B cell (primary cell): ENCODE measurements around the gene GDI2. TPM values are rescaled to one million over a fixed set of nuclear protein-coding genes. Genes with fewer than 3 reads are reported as not detected.

Experiments used
- ATAC-seq: fragments of 200-7000 bp; cut with Tn5 transposase; one replicate; pipeline ENCODE4 v1.10.0; 2021; ENCODE audit warnings: low read depth, mild to moderate bottlenecking, moderate number of reproducible peaks, moderate library complexity
- CTCF ChIA-PET: fragments of 350-600 bp; sonication (Branson Sonifier 250); formaldehyde crosslinking; loops from one replicate; lab custom pipeline; 2021; ENCODE audit warnings: antibody characterized with exemption, inconsistent platforms; lab: Charles Lee
- POLR2A ChIA-PET: fragments of 350-600 bp; sonication (Branson Sonifier 250); formaldehyde crosslinking; loops from one replicate; lab custom pipeline; 2021; ENCODE audit warnings: antibody characterized with exemption; lab: Charles Lee
- DNase-seq: peaks from one replicate; pipeline ENCODE4 v3.0.0; 2013
- H2AFZ ChIP-seq: 2 replicates; pipeline ENCODE4 v1.6.1; 2012; ENCODE audit warnings: mild to moderate bottlenecking, low read depth, low read length; ENCODE audit not compliant: insufficient read depth, poor library complexity, severe bottlenecking
- H3K27ac ChIP-seq, 2 donors: 1 replicate in 1 of 2; 2 replicates in 1 of 2; pipeline ENCODE4 v1.5.1; 2012 to 2013; ENCODE audit warnings: low read length in 2 of 2, mild to moderate bottlenecking in 2 of 2, moderate library complexity in 1 of 2
- H3K27me3 ChIP-seq, 4 experiments: fragments of 200-600 bp in 1 of 4; sonication (generic) in 1 of 4; replicated peaks in 1 of 4; 1 replicate in 2 of 4; 2 replicates in 2 of 4; pipeline versions ENCODE4 v1.6.1 to v1.7.0; 2013 to 2016; ENCODE audit warnings: low read length in 3 of 4, mild to moderate bottlenecking in 2 of 4, mixed read lengths in 1 of 4, moderate library complexity in 1 of 4; ENCODE audit not compliant: insufficient read depth in 4 of 4, control insufficient read depth in 3 of 4; ENCODE audit errors: control extremely low read depth in 1 of 4
- H3K36me3 ChIP-seq, 2 experiments: replicated peaks in 1 of 2; 1 replicate in 1 of 2; 2 replicates in 1 of 2; pipeline versions ENCODE4 v1.6.1 to v1.7.1; 2013; ENCODE audit warnings: low read length in 1 of 2; ENCODE audit not compliant: insufficient read depth in 2 of 2, control insufficient read depth in 1 of 2; ENCODE audit errors: control extremely low read depth in 1 of 2, extremely low read depth in 1 of 2
- H3K4me1 ChIP-seq, 2 donors: fragments of 200-600 bp in 1 of 2; sonication (generic) in 1 of 2; 1 replicate in 1 of 2; 2 replicates in 1 of 2; pipeline versions ENCODE4 v1.5.1 to v1.6.1; 2013 to 2017; ENCODE audit warnings: low read length in 2 of 2; ENCODE audit not compliant: control insufficient read depth in 2 of 2, insufficient read depth in 2 of 2
- H3K4me2 ChIP-seq: replicated peaks from 2 replicates; pipeline ENCODE3; 2012; ENCODE audit warnings: mild to moderate bottlenecking, low read depth, low read length; ENCODE audit not compliant: poor library complexity, severe bottlenecking
- H3K4me3 ChIP-seq, 5 experiments: fragments of 200-600 bp in 1 of 5; sonication (generic) in 1 of 5; 1 replicate in 3 of 5; 2 replicates in 2 of 5; pipeline versions ENCODE4 v1.5.1 to v1.7.0; 2011 to 2016; ENCODE audit warnings: low read length in 4 of 5, mild to moderate bottlenecking in 4 of 5, low read depth in 2 of 5, control low read depth in 1 of 5, moderate library complexity in 1 of 5; ENCODE audit not compliant: insufficient read depth in 1 of 5; ENCODE audit errors: control extremely low read depth in 1 of 5, extremely low read depth in 1 of 5
- H3K79me2 ChIP-seq: fragments of 200-600 bp; sonication (generic); one replicate; pipeline ENCODE4 v1.6.0; 2016; ENCODE audit warnings: low read length; ENCODE audit not compliant: control insufficient read depth, insufficient read depth
- H3K9ac ChIP-seq: fragments of 200-600 bp; sonication (generic); 2 replicates; pipeline ENCODE4 v1.6.1; 2017; ENCODE audit warnings: mild to moderate bottlenecking, low read length, moderate library complexity
- H3K9me3 ChIP-seq, 3 donors: one replicate each; pipeline versions ENCODE4 v1.6.1 to v1.7.1; 2013; ENCODE audit warnings: low read length in 2 of 3; ENCODE audit not compliant: control insufficient read depth in 2 of 3, insufficient read depth in 1 of 3; ENCODE audit errors: control extremely low read depth in 1 of 3
- H4K20me1 ChIP-seq: 2 replicates; pipeline ENCODE4 v1.6.0; 2012; ENCODE audit warnings: mild to moderate bottlenecking, low read length; ENCODE audit not compliant: insufficient read depth, control insufficient read depth, poor library complexity, severe bottlenecking
- H3K27ac Mint-ChIP-seq: one replicate; pipeline ENCODE4 v1.8.0; 2021; ENCODE audit warnings: mixed read lengths
- H3K27me3 Mint-ChIP-seq: one replicate; pipeline ENCODE4 v1.8.0; 2021; ENCODE audit warnings: mixed read lengths
- H3K4me1 Mint-ChIP-seq: one replicate; pipeline ENCODE4 v1.8.0; 2021; ENCODE audit warnings: mixed read lengths
- H3K4me3 Mint-ChIP-seq: one replicate; pipeline ENCODE4 v1.8.0; 2021; ENCODE audit warnings: mixed read lengths
- H3K9me3 Mint-ChIP-seq: one replicate; pipeline ENCODE4 v1.8.0; 2022; ENCODE audit warnings: mixed read lengths; ENCODE audit not compliant: insufficient read depth
- EZH2 ChIP-seq: IDR thresholded peaks from 2 replicates; pipeline ENCODE4 v1.6.1; 2012; ENCODE audit warnings: borderline replicate concordance, low read depth, mild to moderate bottlenecking, moderate library complexity, low read length; ENCODE audit not compliant: insufficient read depth, poor library complexity, severe bottlenecking
- WGBS: methylation state at CpG from one replicate; pipeline ENCODE4 v1.1.5; 2013; ENCODE audit warnings: missing lambda C conversion rate; ENCODE audit not compliant: insufficient coverage; 5-methylcytosine and 5-hydroxymethylcytosine counted together
- intact Hi-C: fragments of 100-400 bp; cut with micrococcal nuclease; formaldehyde crosslinking; loops from one replicate; pipeline ENCODE4 v1.10.0; 2022
- polyA plus RNA-seq: library from polyadenylated mRNA; depleted of rRNA; stranded (reverse); fragments of >200 nt; gene quantifications from 2 replicates; pipeline ENCODE4 v1.2.3, GENCODE V29; 2012
- total RNA-seq, 2 donors: library from RNA; stranded (reverse); fragments of 120-200 nt in 1 of 2; gene quantifications; 1 replicate in 1 of 2; 2 replicates in 1 of 2; pipeline versions ENCODE4 v1.2.3 to v1.2.4, GENCODE V29; 2013 to 2022
- TF ChIP-seq, protein P1 (sequence below): fragments of 200-600 bp; IDR thresholded peaks from one replicate; pipeline ENCODE4 v1.8.0; 2022; ENCODE audit warnings: antibody characterized with exemption, mild to moderate bottlenecking

The GDI2 gene
- total and polyA plus RNA-seq, 2 donors (not counting 1 experiment from before 2014, with no cell fraction given): 91.1 to 187 TPM

DNA sequence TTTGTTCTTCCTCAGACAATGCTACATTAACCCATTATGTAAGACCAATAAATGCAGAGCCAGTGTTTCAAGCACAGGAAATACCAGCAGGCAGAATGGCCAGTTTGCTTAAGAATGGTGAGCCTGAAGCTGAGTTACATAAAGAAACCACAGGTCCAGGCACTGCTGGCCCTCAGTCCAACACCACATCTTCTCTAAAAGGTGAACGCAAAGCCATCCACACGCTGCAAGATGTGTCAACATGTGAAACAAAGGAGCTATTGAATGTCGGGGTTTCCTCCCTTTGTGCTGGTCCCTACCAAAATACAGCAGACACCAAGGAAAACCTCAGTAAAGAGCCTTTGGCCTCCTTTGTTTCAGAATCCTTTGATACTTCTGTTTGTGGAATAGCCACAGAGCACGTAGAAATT, 64.8 kb downstream of the GDI2 start:
- no peak overlapping the region for H2AFZ ChIP-seq
- 100% methylated on average over 4 of the region's 4 CpGs for WGBS
- peaks cover 5% of the 10 kb centered on the region for H3K4me1 Mint-ChIP-seq
- H3K79me2 ChIP-seq: peaks cover 25% of the 10 kb centered on the region
- no peak overlapping the region for H3K27ac ChIP-seq
- intact Hi-C loops: no loop called here
- no peaks in the 10 kb centered on the region for H3K9me3 Mint-ChIP-seq
- ATAC-seq (no peak), DNase-seq (no peak)
- H3K27me3 Mint-ChIP-seq: no peaks in the 10 kb centered on the region
- no peak overlapping the region for H3K4me3 Mint-ChIP-seq
- H3K9me3 ChIP-seq: no peaks in the 10 kb centered on the region
- no peaks in the 10 kb centered on the region for H3K4me1 ChIP-seq
- no peak overlapping the region for H3K4me2 ChIP-seq
- no peaks in the 10 kb centered on the region for H3K27me3 ChIP-seq
- H3K36me3 ChIP-seq: peaks cover 8 to 58% of the 10 kb centered on the region in 2 experiments
- H3K9ac ChIP-seq: no peak overlapping the region
- no peak overlapping the region for H3K27ac Mint-ChIP-seq
- POLR2A ChIA-PET: no interaction called here
- H3K4me3 ChIP-seq: no peak overlapping the region
- CTCF ChIA-PET: interaction anchor here (1.0 kb wide), 1 partner anchor 9 kb away, joined by 3 read pairs; no protein-coding TSS in a partner anchor
- no peak for TF ChIP-seq EZH2
- TF ChIP-seq, protein P1, sequence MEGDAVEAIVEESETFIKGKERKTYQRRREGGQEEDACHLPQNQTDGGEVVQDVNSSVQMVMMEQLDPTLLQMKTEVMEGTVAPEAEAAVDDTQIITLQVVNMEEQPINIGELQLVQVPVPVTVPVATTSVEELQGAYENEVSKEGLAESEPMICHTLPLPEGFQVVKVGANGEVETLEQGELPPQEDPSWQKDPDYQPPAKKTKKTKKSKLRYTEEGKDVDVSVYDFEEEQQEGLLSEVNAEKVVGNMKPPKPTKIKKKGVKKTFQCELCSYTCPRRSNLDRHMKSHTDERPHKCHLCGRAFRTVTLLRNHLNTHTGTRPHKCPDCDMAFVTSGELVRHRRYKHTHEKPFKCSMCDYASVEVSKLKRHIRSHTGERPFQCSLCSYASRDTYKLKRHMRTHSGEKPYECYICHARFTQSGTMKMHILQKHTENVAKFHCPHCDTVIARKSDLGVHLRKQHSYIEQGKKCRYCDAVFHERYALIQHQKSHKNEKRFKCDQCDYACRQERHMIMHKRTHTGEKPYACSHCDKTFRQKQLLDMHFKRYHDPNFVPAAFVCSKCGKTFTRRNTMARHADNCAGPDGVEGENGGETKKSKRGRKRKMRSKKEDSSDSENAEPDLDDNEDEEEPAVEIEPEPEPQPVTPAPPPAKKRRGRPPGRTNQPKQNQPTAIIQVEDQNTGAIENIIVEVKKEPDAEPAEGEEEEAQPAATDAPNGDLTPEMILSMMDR: no peak
- H4K20me1 ChIP-seq: no peaks in the 10 kb centered on the region

DNA sequence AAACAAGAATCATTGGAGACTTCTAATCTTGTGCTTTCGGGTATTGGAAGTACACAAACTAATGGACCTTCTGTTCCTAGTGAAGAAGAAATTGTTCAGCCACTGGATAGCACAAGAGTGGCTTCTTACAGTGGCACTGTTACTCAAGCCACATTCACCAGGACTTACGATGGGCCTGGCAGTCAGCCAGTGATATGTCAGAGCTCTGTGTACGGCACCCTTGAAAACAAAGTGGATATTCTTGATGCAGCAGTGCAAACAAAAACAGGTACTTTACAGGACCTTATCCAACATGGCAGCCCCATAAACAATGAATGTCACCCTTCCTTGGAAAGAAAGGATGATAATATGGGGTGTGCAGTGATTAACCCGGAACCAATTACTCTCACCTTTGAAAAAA, 67.0 kb downstream of the GDI2 start:
- no peaks in the 10 kb centered on the region for H3K9me3 ChIP-seq
- H3K36me3 ChIP-seq: peaks cover 6 to 57% of the 10 kb centered on the region in 2 experiments
- WGBS: 78% methylated on average over 1 of the region's 4 CpGs
- H3K9ac ChIP-seq: no peak overlapping the region
- intact Hi-C loops: no loop called here
- no peak overlapping the region for H3K27ac ChIP-seq
- H4K20me1 ChIP-seq: no peaks in the 10 kb centered on the region
- TF ChIP-seq EZH2: no peak
- TF ChIP-seq, protein P1: no peak
- no peak overlapping the region for H2AFZ ChIP-seq
- H3K9me3 Mint-ChIP-seq: no peaks in the 10 kb centered on the region
- no peak overlapping the region for H3K4me2 ChIP-seq
- peaks cover 9% of the 10 kb centered on the region for H3K4me1 Mint-ChIP-seq
- H3K4me3 ChIP-seq: no peak overlapping the region
- DNase-seq: no peak
- ChIA-PET POLR2A (no interaction called here), CTCF (interaction anchor here (0.7 to 0.9 kb wide), 2 partner anchors 12 to 147 kb away, joined by 3 read pairs; no protein-coding TSS in a partner anchor)
- no peak overlapping the region for H3K27ac Mint-ChIP-seq
- no peak for ATAC-seq
- H3K27me3 ChIP-seq: no peaks in the 10 kb centered on the region
- peaks cover 0 to 2% of the 10 kb centered on the region in 2 donors for H3K4me1 ChIP-seq
- peaks cover 14% of the 10 kb centered on the region for H3K79me2 ChIP-seq
- H3K4me3 Mint-ChIP-seq: no peak overlapping the region
- no peaks in the 10 kb centered on the region for H3K27me3 Mint-ChIP-seq
